IMR-90 (cell line): ENCODE measurements around the gene OR9A4. TPM values are rescaled to one million over a fixed set of nuclear protein-coding genes. Genes with fewer than 3 reads are reported as not detected.

Experiments used
- ATAC-seq: fragments of 200-7000 bp; cut with Tn5 transposase; 2 replicates; pipeline ENCODE4 v1.9.1; 2020; ENCODE audit warnings: low read depth, mild to moderate bottlenecking, moderate library complexity
- BruUV-seq: library from RNA; stranded (reverse); fragments of 400-500 nt; replicated peaks from 2 replicates; lab custom pipeline; 2021; lab: Mats Ljungman, UMichigan
- CTCF ChIA-PET: fragments of 300-600 bp; formaldehyde crosslinking; extraction: SDS; loops from one replicate; lab custom pipeline; 2021; ENCODE audit warnings: antibody characterized with exemption; lab: Yijun Ruan, JAX
- POLR2A ChIA-PET: fragments of 300-600 bp; sonication (Branson Sonifier 250); formaldehyde crosslinking; loops from one replicate; lab custom pipeline; 2022; ENCODE audit warnings: antibody characterized with exemption; ENCODE audit not compliant: unreplicated experiment; lab: Charles Lee
- DNase-seq: peaks from one replicate; pipeline ENCODE4 v3.0.0; 2013
- H2AFZ ChIP-seq: replicated peaks from 2 replicates; pipeline ENCODE3; 2013; ENCODE audit warnings: low read length, mild to moderate bottlenecking; ENCODE audit not compliant: poor library complexity
- H2AK5ac ChIP-seq: 2 replicates; pipeline ENCODE4 v1.6.1; 2013; ENCODE audit warnings: low read depth, low read length, inconsistent platforms
- H2AK9ac ChIP-seq: replicated peaks from 2 replicates; pipeline ENCODE3; 2013; ENCODE audit warnings: mild to moderate bottlenecking, low read depth, low read length, moderate library complexity; ENCODE audit not compliant: poor library complexity
- H2BK120ac ChIP-seq: 2 replicates; pipeline ENCODE4 v1.6.1; 2013; ENCODE audit warnings: low read depth, low read length, inconsistent platforms
- H2BK15ac ChIP-seq: 3 replicates; pipeline ENCODE4 v1.6.1; 2013; ENCODE audit warnings: low read depth, low read length, inconsistent platforms
- H2BK20ac ChIP-seq: 2 replicates; pipeline ENCODE4 v1.6.1; 2013; ENCODE audit warnings: low read depth, mild to moderate bottlenecking, inconsistent platforms, low read length, moderate library complexity
- H2BK5ac ChIP-seq: 2 replicates; pipeline ENCODE4 v1.6.1; 2013; ENCODE audit warnings: mild to moderate bottlenecking, low read depth, low read length, inconsistent platforms; ENCODE audit not compliant: poor library complexity, severe bottlenecking
- H3K14ac ChIP-seq: replicated peaks from 2 replicates; pipeline ENCODE4 v1.6.1; 2013; ENCODE audit warnings: low read depth, low read length, inconsistent platforms
- H3K18ac ChIP-seq: 2 replicates; pipeline ENCODE4 v1.6.1; 2013; ENCODE audit warnings: low read depth, low read length, control low read depth
- H3K23ac ChIP-seq: 2 replicates; pipeline ENCODE4 v1.6.1; 2013; ENCODE audit warnings: low read depth, low read length, inconsistent platforms
- H3K27ac ChIP-seq: 2 replicates; pipeline ENCODE4 v1.5.1; 2013; ENCODE audit warnings: mild to moderate bottlenecking, control low read depth, low read length; ENCODE audit not compliant: insufficient read depth
- H3K27me3 ChIP-seq: 2 replicates; pipeline ENCODE4 v1.6.1; 2013; ENCODE audit warnings: low read length; ENCODE audit not compliant: control insufficient read depth, insufficient read depth
- H3K36me3 ChIP-seq: 2 replicates; pipeline ENCODE4 v1.6.1; 2013; ENCODE audit warnings: low read length, mixed read lengths; ENCODE audit not compliant: control insufficient read depth, insufficient read depth
- H3K4ac ChIP-seq: 2 replicates; pipeline ENCODE4 v1.6.1; 2013; ENCODE audit warnings: low read depth, low read length, inconsistent platforms
- H3K4me1 ChIP-seq: 2 replicates; pipeline ENCODE4 v1.6.1; 2013; ENCODE audit warnings: low read length, mixed read lengths; ENCODE audit not compliant: control insufficient read depth, insufficient read depth
- H3K4me2 ChIP-seq: 2 replicates; pipeline ENCODE4 v1.6.1; 2013; ENCODE audit warnings: low read depth, mild to moderate bottlenecking, control low read depth, low read length, moderate library complexity
- H3K4me3 ChIP-seq: 2 replicates; pipeline ENCODE4 v1.5.1; 2013; ENCODE audit warnings: low read depth, mild to moderate bottlenecking, control low read depth, low read length, moderate library complexity; ENCODE audit not compliant: insufficient read depth
- H3K56ac ChIP-seq: 2 replicates; pipeline ENCODE4 v1.6.1; 2013; ENCODE audit warnings: low read length, inconsistent platforms; ENCODE audit not compliant: insufficient read depth; ENCODE audit errors: extremely low read depth
- H3K79me1 ChIP-seq, 2 experiments: 2 replicates each; pipeline ENCODE4 v1.6.1; 2013; ENCODE audit warnings: low read length in 2 of 2, inconsistent platforms in 1 of 2, low read depth in 1 of 2
- H3K9ac ChIP-seq: 2 replicates; pipeline ENCODE4 v1.6.1; 2013; ENCODE audit warnings: low read depth, low read length, control low read depth
- H3K9me1 ChIP-seq: 2 replicates; pipeline ENCODE4 v1.6.1; 2013; ENCODE audit warnings: low read length, inconsistent platforms; ENCODE audit not compliant: insufficient read depth
- H3K9me3 ChIP-seq: 2 replicates; pipeline ENCODE4 v1.6.1; 2013; ENCODE audit warnings: low read length; ENCODE audit not compliant: control insufficient read depth, insufficient read depth
- H4K20me1 ChIP-seq: 2 replicates; pipeline ENCODE4 v1.6.1; 2013; ENCODE audit warnings: low read length, inconsistent platforms; ENCODE audit not compliant: insufficient read depth
- H4K5ac ChIP-seq: 2 replicates; pipeline ENCODE4 v1.6.1; 2013; ENCODE audit warnings: mild to moderate bottlenecking, low read depth, low read length, control low read depth
- H4K8ac ChIP-seq, 2 experiments: 2 replicates each; pipeline ENCODE4 v1.6.1; 2013; ENCODE audit warnings: low read depth in 2 of 2, low read length in 2 of 2, control low read depth in 1 of 2, inconsistent platforms in 1 of 2
- H4K91ac ChIP-seq: 2 replicates; pipeline ENCODE4 v1.6.1; 2013; ENCODE audit warnings: low read depth, low read length, inconsistent platforms; ENCODE audit not compliant: insufficient read depth
- BHLHE40 ChIP-seq: fragments of 150-350 bp; IDR thresholded peaks from 2 replicates; pipeline ENCODE4 v1.6.1; 2016; ENCODE audit warnings: mild to moderate bottlenecking, low read depth, low read length
- CEBPB ChIP-seq: IDR thresholded peaks from 2 replicates; pipeline ENCODE4 v1.6.1; 2012; ENCODE audit warnings: low read depth, low read length, improper control_type of control experiment
- CHD1 ChIP-seq: IDR thresholded peaks from 2 replicates; pipeline ENCODE4 v1.6.1; 2012; ENCODE audit warnings: low read depth, low read length, improper control_type of control experiment
- CTCF ChIP-seq: conservative IDR thresholded peaks from 2 replicates; pipeline ENCODE4 v1.5.1; 2012; ENCODE audit warnings: mild to moderate bottlenecking, low read depth, low read length, improper control_type of control experiment
- ELK1 ChIP-seq: fragments of 150-350 bp; IDR thresholded peaks from 2 replicates; pipeline ENCODE4 v1.6.1; 2016; ENCODE audit warnings: low read depth, mild to moderate bottlenecking, low read length, moderate library complexity, borderline replicate concordance
- FOS ChIP-seq: fragments of 150-350 bp; IDR thresholded peaks from 2 replicates; pipeline ENCODE4 v1.6.1; 2016; ENCODE audit warnings: low read depth, low read length
- MAFK ChIP-seq: IDR thresholded peaks from 2 replicates; pipeline ENCODE4 v1.6.1; 2012; ENCODE audit warnings: low read depth, low read length, improper control_type of control experiment
- MAZ ChIP-seq: IDR thresholded peaks from 2 replicates; pipeline ENCODE4 v1.6.1; 2012; ENCODE audit warnings: low read depth, mild to moderate bottlenecking, low read length, improper control_type of control experiment, moderate library complexity, borderline replicate concordance
- MXI1 ChIP-seq: IDR thresholded peaks from 2 replicates; pipeline ENCODE4 v1.6.1; 2012; ENCODE audit warnings: low read depth, mild to moderate bottlenecking, low read length, moderate library complexity, borderline replicate concordance
- NFE2L2 ChIP-seq: fragments of 150-350 bp; IDR thresholded peaks from 2 replicates; pipeline ENCODE4 v1.6.1; 2016; ENCODE audit warnings: low read depth, mild to moderate bottlenecking, low read length
- POLR2A ChIP-seq: IDR thresholded peaks from 2 replicates; pipeline ENCODE4 v1.6.1; 2012; ENCODE audit warnings: mild to moderate bottlenecking, low read depth, low read length
- RAD21 ChIP-seq: IDR thresholded peaks from 2 replicates; pipeline ENCODE4 v1.6.1; 2012; ENCODE audit warnings: low read length, improper control_type of control experiment
- RCOR1 ChIP-seq: IDR thresholded peaks from 2 replicates; pipeline ENCODE4 v1.6.1; 2012; ENCODE audit warnings: mild to moderate bottlenecking, low read length, improper control_type of control experiment; ENCODE audit not compliant: insufficient replicate concordance
- RFX5 ChIP-seq: IDR thresholded peaks from 2 replicates; pipeline ENCODE4 v1.8.0; 2012; ENCODE audit warnings: low read depth, mild to moderate bottlenecking, low read length, moderate library complexity
- SMC3 ChIP-seq: fragments of 150-350 bp; IDR thresholded peaks from 2 replicates; pipeline ENCODE4 v1.6.1; 2016; ENCODE audit warnings: low read depth, mild to moderate bottlenecking, antibody characterized with exemption, low read length, moderate library complexity
- USF2 ChIP-seq: fragments of 150-350 bp; IDR thresholded peaks from 2 replicates; pipeline ENCODE4 v1.6.1; 2017; ENCODE audit warnings: mild to moderate bottlenecking, antibody characterized with exemption, low read length, low read depth
- WGBS, 2 experiments: methylation state at CpG; one replicate each; pipeline versions ENCODE4 v1.1.5 to v1.1.7; 2013; ENCODE audit warnings: missing lambda C conversion rate in 2 of 2; ENCODE audit not compliant: insufficient read length in 1 of 2; ENCODE audit errors: extremely low coverage in 2 of 2; 5-methylcytosine and 5-hydroxymethylcytosine counted together
- dilution Hi-C: fragments of 300-500 bp; cut with HindIII; formaldehyde crosslinking; loops from one replicate; pipeline ENCODE4 v1.14.3; 2018; ENCODE audit warnings: low sequenced_read_pairs; ENCODE audit not compliant: unreplicated experiment
- in situ Hi-C: fragments of 300-500 bp; cut with MboI; formaldehyde crosslinking; loops from 3 replicates; pipeline ENCODE4 v1.14.3; 2019; ENCODE audit warnings: low sequenced_read_pairs, inconsistent platforms, mixed read lengths
- intact Hi-C: fragments of 100-400 bp; cut with micrococcal nuclease; formaldehyde crosslinking; loops from 2 replicates; pipeline ENCODE4 v1.10.0; 2022
- polyA plus RNA-seq, 3 experiments: library from polyadenylated mRNA; depleted of rRNA; stranded (reverse); fragments of >200 nt; gene quantifications; 2 replicates each; pipeline ENCODE4 v1.2.3, GENCODE V29; 2012; ENCODE audit warnings: low replicate concordance in 1 of 3
- total RNA-seq: library from RNA; depleted of rRNA; stranded (reverse); fragments of >200 nt; gene quantifications from 2 replicates; pipeline ENCODE4 v1.2.3, GENCODE V29; 2012

OR9A4 gene
- total and polyA plus RNA-seq, 2 of the 4 experiments (the other 2 are of a cell fraction) = not detected

GRCh38 chr7:141949911-141950310 is 33.7 kb downstream of the OR9A4 start:
- H4K20me1 ChIP-seq = no peaks in the 10 kb centered on the region
- no peak overlapping the region for H3K4ac ChIP-seq
- peaks cover 12% of the 10 kb centered on the region for H3K9me3 ChIP-seq
- DNase-seq (no peak), ATAC-seq (no peak)
- in situ Hi-C loops = no loop called here
- H3K18ac ChIP-seq = no peak overlapping the region
- H4K8ac ChIP-seq = no peak overlapping the region
- no peak overlapping the region for H2AK5ac ChIP-seq
- H3K23ac ChIP-seq = no peak overlapping the region
- H2AFZ ChIP-seq = no peak overlapping the region
- H3K27me3 ChIP-seq = no peaks in the 10 kb centered on the region
- ChIA-PET POLR2A (no interaction called here), CTCF (no interaction called here)
- no peaks in the 10 kb centered on the region for H3K36me3 ChIP-seq
- BruUV-seq = no TSS peak
- dilution Hi-C loops = no loop called here
- H3K4me3 ChIP-seq = no peak overlapping the region
- no peak for TF ChIP-seq MAFK
- no peak for TF ChIP-seq MXI1
- no peak for TF ChIP-seq RFX5
- no peak for TF ChIP-seq FOS
- TF ChIP-seq BHLHE40 = no peak
- TF ChIP-seq ELK1 = no peak
- no peak for TF ChIP-seq NFE2L2
- TF ChIP-seq USF2 = no peak
- no peak for TF ChIP-seq CEBPB
- TF ChIP-seq CHD1 = no peak
- TF ChIP-seq RAD21 = no peak
- no peak for TF ChIP-seq POLR2A
- TF ChIP-seq MAZ = no peak
- TF ChIP-seq CTCF = no peak
- no peak for TF ChIP-seq RCOR1
- TF ChIP-seq SMC3 = no peak
- H2AK9ac ChIP-seq = no peak overlapping the region
- no peak overlapping the region for H4K5ac ChIP-seq
- no peak overlapping the region for H3K27ac ChIP-seq
- no peak overlapping the region for H2BK20ac ChIP-seq
- H3K79me1 ChIP-seq = no peaks in the 10 kb centered on the region
- H2BK120ac ChIP-seq = no peak overlapping the region
- H3K56ac ChIP-seq = no peak overlapping the region
- intact Hi-C loops = no loop called here
- H3K14ac ChIP-seq = no peak overlapping the region
- H3K4me2 ChIP-seq = no peak overlapping the region
- H3K4me1 ChIP-seq = no peaks in the 10 kb centered on the region
- H2BK15ac ChIP-seq = no peak overlapping the region
- no peak overlapping the region for H3K9ac ChIP-seq
- H3K9me1 ChIP-seq = no peaks in the 10 kb centered on the region
- H2BK5ac ChIP-seq = no peak overlapping the region
- WGBS, 2 experiments = 30% methylated on average over 2 of the region's 3 CpGs; no CpG with 5 or more reads in 1 of the 2 experiments
- H4K91ac ChIP-seq = no peak overlapping the region
